ENCODE data around the gene NUDT6. TPM values are rescaled to one million over a fixed set of nuclear protein-coding genes. Genes with fewer than 3 reads are reported as not detected.

Gene NUDT6
- total RNA-seq, 1 donor from 2014 or later: 8.8 TPM

- Mint-ChIP-seq H3K4me3 (no peak overlapping the region), H3K9me3 (no peaks in the 10 kb centered on the region), H3K4me1 (peaks cover 5% of the 10 kb centered on the region), H3K27me3 (no peaks in the 10 kb centered on the region), H3K27ac (no peak overlapping the region), H3K36me3 (ENCODE audit: low read depth) (peaks cover 26% of the 10 kb centered on the region)
- intact Hi-C loops (cut with micrococcal nuclease): no loop called here
- DNase-seq: no peak
These were observed 15.5 kb downstream of the NUDT6 start for GRCh38 chr4:122906859-122907305.

GRCh38 chr4:122903766-122904288, 18.6 kb downstream of the NUDT6 start:
- no peaks in the 10 kb centered on the region for H3K27me3 Mint-ChIP-seq
- intact Hi-C loops (cut with micrococcal nuclease): no loop called here

GRCh38 chr4:122901247-122902010, 21.0 kb downstream of the NUDT6 start:
- no peaks in the 10 kb centered on the region for H3K27me3 Mint-ChIP-seq
- intact Hi-C loops (cut with micrococcal nuclease): no loop called here
- no peak overlapping the region for H3K4me3 Mint-ChIP-seq
- DNase-seq: no peak
- H3K36me3 Mint-ChIP-seq (ENCODE audit: low read depth): peaks cover 16% of the 10 kb centered on the region
- no peak overlapping the region for H3K27ac Mint-ChIP-seq
- no peaks in the 10 kb centered on the region for H3K9me3 Mint-ChIP-seq
- H3K4me1 Mint-ChIP-seq: peaks cover 2% of the 10 kb centered on the region

More at GRCh38 chr4:122903766-122904288, 18.6 kb downstream of the NUDT6 start:
- Mint-ChIP-seq H3K4me3 (no peak overlapping the region), H3K9me3 (no peaks in the 10 kb centered on the region), H3K4me1 (peaks cover 1% of the 10 kb centered on the region), H3K27ac (no peak overlapping the region), H3K36me3 (ENCODE audit: low read depth) (peaks cover 18% of the 10 kb centered on the region)
- DNase-seq: no peak

- no peak for DNase-seq
- no peak overlapping the region for H3K4me3 Mint-ChIP-seq
- peaks cover 2% of the 10 kb centered on the region for H3K4me1 Mint-ChIP-seq
- H3K9me3 Mint-ChIP-seq: no peaks in the 10 kb centered on the region
- no peak overlapping the region for H3K27ac Mint-ChIP-seq
- peaks cover 15% of the 10 kb centered on the region for H3K36me3 Mint-ChIP-seq (ENCODE audit: low read depth)
- intact Hi-C loops (cut with micrococcal nuclease): no loop called here
- no peaks in the 10 kb centered on the region for H3K27me3 Mint-ChIP-seq
These were observed 22.1 kb downstream of the NUDT6 start for GRCh38 chr4:122900314-122900713.

- no peak for DNase-seq
- no peak overlapping the region for H3K27ac Mint-ChIP-seq
These were observed 22.7 kb downstream of the NUDT6 start for GRCh38 chr4:122899682-122900081.

GRCh38 chr4:122898370-122899150, 23.8 kb downstream of the NUDT6 start:
- H3K27me3 Mint-ChIP-seq: no peaks in the 10 kb centered on the region
- intact Hi-C loops (cut with micrococcal nuclease): no loop called here
- H3K9me3 Mint-ChIP-seq: no peaks in the 10 kb centered on the region
- peaks cover 11% of the 10 kb centered on the region for H3K36me3 Mint-ChIP-seq (ENCODE audit: low read depth)
- H3K27ac Mint-ChIP-seq: no peak overlapping the region
- H3K4me3 Mint-ChIP-seq: no peak overlapping the region
- DNase-seq: no peak
- peaks cover 2% of the 10 kb centered on the region for H3K4me1 Mint-ChIP-seq

More at GRCh38 chr4:122899682-122900081, 22.7 kb downstream of the NUDT6 start:
- Mint-ChIP-seq H3K4me3 (no peak overlapping the region), H3K27me3 (no peaks in the 10 kb centered on the region), H3K9me3 (no peaks in the 10 kb centered on the region), H3K36me3 (ENCODE audit: low read depth) (peaks cover 13% of the 10 kb centered on the region), H3K4me1 (peaks cover 2% of the 10 kb centered on the region)
- intact Hi-C loops (cut with micrococcal nuclease): no loop called here

GRCh38 chr4:122896270-122896669, 26.1 kb downstream of the NUDT6 start:
- intact Hi-C loops (cut with micrococcal nuclease): no loop called here
- Mint-ChIP-seq H3K4me3 (no peak overlapping the region), H3K4me1 (peaks cover 2% of the 10 kb centered on the region), H3K36me3 (ENCODE audit: low read depth) (peaks cover 20% of the 10 kb centered on the region), H3K27ac (no peak overlapping the region), H3K27me3 (no peaks in the 10 kb centered on the region), H3K9me3 (no peaks in the 10 kb centered on the region)
- DNase-seq: no peak

- H3K36me3 Mint-ChIP-seq (ENCODE audit: low read depth): peaks cover 20% of the 10 kb centered on the region
- no peak overlapping the region for H3K4me3 Mint-ChIP-seq
These were observed 26.9 kb downstream of the NUDT6 start for GRCh38 chr4:122895336-122895995.

GRCh38 chr4:122894827-122895226, 27.6 kb downstream of the NUDT6 start:
- Mint-ChIP-seq H3K27me3 (no peaks in the 10 kb centered on the region), H3K27ac (no peak overlapping the region), H3K9me3 (no peaks in the 10 kb centered on the region), H3K4me1 (peaks cover 2% of the 10 kb centered on the region), H3K4me3 (no peak overlapping the region), H3K36me3 (ENCODE audit: low read depth) (peaks cover 18% of the 10 kb centered on the region)
- DNase-seq: no peak
- intact Hi-C loops (cut with micrococcal nuclease): no loop called here

More at GRCh38 chr4:122895336-122895995, 26.9 kb downstream of the NUDT6 start:
- DNase-seq: no peak
- Mint-ChIP-seq H3K27ac (no peak overlapping the region), H3K4me1 (peaks cover 2% of the 10 kb centered on the region), H3K9me3 (no peaks in the 10 kb centered on the region), H3K27me3 (no peaks in the 10 kb centered on the region)
- intact Hi-C loops (cut with micrococcal nuclease): no loop called here

- H3K36me3 Mint-ChIP-seq (ENCODE audit: low read depth): peaks cover 18% of the 10 kb centered on the region
- no peak for DNase-seq
- no peak overlapping the region for H3K4me3 Mint-ChIP-seq
- intact Hi-C loops (cut with micrococcal nuclease): no loop called here
- no peaks in the 10 kb centered on the region for H3K4me1 Mint-ChIP-seq
- no peak overlapping the region for H3K27ac Mint-ChIP-seq
- no peaks in the 10 kb centered on the region for H3K9me3 Mint-ChIP-seq
- H3K27me3 Mint-ChIP-seq: no peaks in the 10 kb centered on the region
These were observed 32.1 kb downstream of the NUDT6 start for GRCh38 chr4:122890147-122890795.

GRCh38 chr4:122889726-122890125, 32.7 kb downstream of the NUDT6 start:
- H3K27me3 Mint-ChIP-seq: no peaks in the 10 kb centered on the region
- peaks cover 16% of the 10 kb centered on the region for H3K36me3 Mint-ChIP-seq (ENCODE audit: low read depth)
- no peaks in the 10 kb centered on the region for H3K4me1 Mint-ChIP-seq
- H3K9me3 Mint-ChIP-seq: no peaks in the 10 kb centered on the region
- intact Hi-C loops (cut with micrococcal nuclease): no loop called here
- no peak overlapping the region for H3K27ac Mint-ChIP-seq
- no peak overlapping the region for H3K4me3 Mint-ChIP-seq
- no peak for DNase-seq

- DNase-seq: no peak
- Mint-ChIP-seq H3K36me3 (ENCODE audit: low read depth) (peaks cover 26% of the 10 kb centered on the region), H3K27ac (no peak overlapping the region), H3K9me3 (peaks cover 15% of the 10 kb centered on the region), H3K4me1 (no peaks in the 10 kb centered on the region), H3K27me3 (no peaks in the 10 kb centered on the region), H3K4me3 (no peak overlapping the region)
- intact Hi-C loops (cut with micrococcal nuclease): no loop called here
These were observed 37.9 kb downstream of the NUDT6 start for GRCh38 chr4:122884499-122884898.

Data from activated CD4-positive, alpha-beta T cell treated with anti-CD3 and anti-CD28 coated beads, Interleukin-2, amount 10 ng/mL, durations not matched to agents 24 days and 14 days (primary cell).